ENCODE results near the gene YDJC. TPM values are rescaled to one million over a fixed set of nuclear protein-coding genes. Genes with fewer than 3 reads are reported as not detected.

Gene YDJC
- total RNA-seq, 2 donors from 2014 or later, result 45.7 to 63.0 TPM

GRCh38 chr22:21593406-21594232 is 36.2 kb downstream of the YDJC start:
- ATAC-seq, result no peak
- H3K9me3 ChIP-seq, result no peaks in the 10 kb centered on the region

GRCh38 chr22:21592422-21592821 is 37.4 kb downstream of the YDJC start:
- Histone ChIP-seq H3K4me3 (no peak overlapping the region), H3K27me3 (no peaks in the 10 kb centered on the region), H3K9me3 (no peaks in the 10 kb centered on the region), H3K27ac (no peak overlapping the region), H3K4me1 (peaks cover 33% of the 10 kb centered on the region), H3K36me3 (replicated peaks in 1 of 2; ENCODE audit: insufficient read depth in 1 of 2, low read depth in 2 of 2) (peaks cover 0 to 6% of the 10 kb centered on the region in 2 donors)
- TF ChIP-seq CTCF (IDR thresholded peaks at IDR 0.05) (no peak), POLR2A (IDR thresholded peaks at IDR 0.05) (no peak)
- ATAC-seq, result no peak
- no peak for DNase-seq
- intact Hi-C loops (cut with DNase I), result no loop called here
- WGBS, 2 donors, result 74 to 84% methylated on average over 3 of the region's 3 CpGs

More at GRCh38 chr22:21593406-21594232, 36.2 kb downstream of the YDJC start:
- Histone ChIP-seq H3K4me3 (no peak overlapping the region), H3K36me3 (replicated peaks in 1 of 2; ENCODE audit: insufficient read depth in 1 of 2, low read depth in 2 of 2) (peaks cover 0 to 6% of the 10 kb centered on the region in 2 donors), H3K27ac (no peak overlapping the region), H3K27me3 (no peaks in the 10 kb centered on the region), H3K4me1 (peaks cover 27% of the 10 kb centered on the region)
- 64 to 68% methylated on average over 11 of the region's 11 CpGs for WGBS, 2 donors
- intact Hi-C loops (cut with DNase I), result no loop called here
- TF ChIP-seq POLR2A (IDR thresholded peaks at IDR 0.05) (no peak), CTCF (IDR thresholded peaks at IDR 0.05) (peak in 4 of 7 experiments; percentile 19 to 35 (median 34))
- DNase-seq, result peak in 1 of 4 donors; percentile 42

- no peak for ATAC-seq
- no peaks in the 10 kb centered on the region for H3K27me3 ChIP-seq
- H3K9me3 ChIP-seq, result no peaks in the 10 kb centered on the region
- intact Hi-C loops (cut with DNase I), result no loop called here
- WGBS, 2 donors, result 54 to 70% methylated on average over 9 of the region's 9 CpGs
- H3K4me1 ChIP-seq, result peaks cover 33% of the 10 kb centered on the region
- H3K4me3 ChIP-seq, result no peak overlapping the region
- TF ChIP-seq POLR2A (IDR thresholded peaks at IDR 0.05) (no peak), CTCF (IDR thresholded peaks at IDR 0.05) (no peak)
- DNase-seq, result peak in 2 of 4 donors; percentile 29 to 35
- H3K27ac ChIP-seq, result no peak overlapping the region
- H3K36me3 ChIP-seq (replicated peaks in 1 of 2; ENCODE audit: insufficient read depth in 1 of 2, low read depth in 2 of 2), result peaks cover 0 to 6% of the 10 kb centered on the region in 2 donors
These were observed 38.1 kb downstream of the YDJC start for GRCh38 chr22:21591695-21592094.

GRCh38 chr22:21590809-21591641 is 38.8 kb downstream of the YDJC start:
- peaks cover 33% of the 10 kb centered on the region for H3K4me1 ChIP-seq
- DNase-seq (no peak), ATAC-seq (no peak)
- H3K36me3 ChIP-seq (replicated peaks in 1 of 2; ENCODE audit: insufficient read depth in 1 of 2, low read depth in 2 of 2), result peaks cover 0 to 6% of the 10 kb centered on the region in 2 donors
- no peaks in the 10 kb centered on the region for H3K27me3 ChIP-seq
- no peak for TF ChIP-seq CTCF (IDR thresholded peaks at IDR 0.05)
- no peak for TF ChIP-seq POLR2A (IDR thresholded peaks at IDR 0.05)
- no peak overlapping the region for H3K4me3 ChIP-seq
- intact Hi-C loops (cut with DNase I), result no loop called here
- no peak overlapping the region for H3K27ac ChIP-seq
- 66 to 71% methylated on average over 9 of the region's 9 CpGs for WGBS, 2 donors
- H3K9me3 ChIP-seq, result no peaks in the 10 kb centered on the region
